ENCODE data around the gene LAMA2. TPM values are rescaled to one million over a fixed set of nuclear protein-coding genes. Genes with fewer than 3 reads are reported as not detected.

The LAMA2 gene
- total and polyA plus RNA-seq, 7 donors = 8.8 to 59.0 (median 27.3) TPM

DNA sequence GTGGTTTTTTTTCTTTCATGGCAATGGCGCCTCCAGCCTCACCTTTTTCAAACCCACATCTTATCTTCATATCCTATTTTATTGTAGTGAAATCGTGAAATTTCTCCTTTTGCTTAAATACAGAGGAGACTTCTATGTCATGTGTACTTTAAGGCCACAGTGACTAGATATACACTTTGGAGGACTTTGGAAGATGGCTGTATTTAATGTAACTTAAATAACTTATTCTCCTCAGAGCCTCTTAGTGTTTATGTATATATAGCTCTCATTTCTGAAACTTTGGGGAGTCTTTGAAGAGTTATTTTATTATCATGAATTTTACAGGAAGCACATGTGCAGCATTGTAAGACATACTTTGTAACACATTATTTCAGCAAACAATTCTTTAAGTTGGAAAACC lies 968 bp downstream of the LAMA2 start:
- Histone ChIP-seq H3K27me3 (ENCODE audit: insufficient read depth in 3 of 3, low read length in 2 of 3) (no peaks in the 10 kb centered on the region), H3K9me3 (no peaks in the 10 kb centered on the region), H3K4me1 (no peaks in the 10 kb centered on the region), H3K4me3 (peak overlapping the region; percentile 75), H3K36me3 (ENCODE audit: insufficient read depth in 1 of 2, low read depth in 1 of 2) (no peaks in the 10 kb centered on the region), H3K27ac (no peak overlapping the region)
- TF ChIP-seq, protein P1, sequence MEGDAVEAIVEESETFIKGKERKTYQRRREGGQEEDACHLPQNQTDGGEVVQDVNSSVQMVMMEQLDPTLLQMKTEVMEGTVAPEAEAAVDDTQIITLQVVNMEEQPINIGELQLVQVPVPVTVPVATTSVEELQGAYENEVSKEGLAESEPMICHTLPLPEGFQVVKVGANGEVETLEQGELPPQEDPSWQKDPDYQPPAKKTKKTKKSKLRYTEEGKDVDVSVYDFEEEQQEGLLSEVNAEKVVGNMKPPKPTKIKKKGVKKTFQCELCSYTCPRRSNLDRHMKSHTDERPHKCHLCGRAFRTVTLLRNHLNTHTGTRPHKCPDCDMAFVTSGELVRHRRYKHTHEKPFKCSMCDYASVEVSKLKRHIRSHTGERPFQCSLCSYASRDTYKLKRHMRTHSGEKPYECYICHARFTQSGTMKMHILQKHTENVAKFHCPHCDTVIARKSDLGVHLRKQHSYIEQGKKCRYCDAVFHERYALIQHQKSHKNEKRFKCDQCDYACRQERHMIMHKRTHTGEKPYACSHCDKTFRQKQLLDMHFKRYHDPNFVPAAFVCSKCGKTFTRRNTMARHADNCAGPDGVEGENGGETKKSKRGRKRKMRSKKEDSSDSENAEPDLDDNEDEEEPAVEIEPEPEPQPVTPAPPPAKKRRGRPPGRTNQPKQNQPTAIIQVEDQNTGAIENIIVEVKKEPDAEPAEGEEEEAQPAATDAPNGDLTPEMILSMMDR (IDR thresholded peaks at IDR 0.05) = no peak
- 33 to 45% (median 45%) methylated on average over 2 of the region's 2 CpGs for WGBS, 3 donors
- no peak for ATAC-seq
- intact Hi-C loops (cut with DNase I) = no loop called here
- DNase-seq = no peak

DNA sequence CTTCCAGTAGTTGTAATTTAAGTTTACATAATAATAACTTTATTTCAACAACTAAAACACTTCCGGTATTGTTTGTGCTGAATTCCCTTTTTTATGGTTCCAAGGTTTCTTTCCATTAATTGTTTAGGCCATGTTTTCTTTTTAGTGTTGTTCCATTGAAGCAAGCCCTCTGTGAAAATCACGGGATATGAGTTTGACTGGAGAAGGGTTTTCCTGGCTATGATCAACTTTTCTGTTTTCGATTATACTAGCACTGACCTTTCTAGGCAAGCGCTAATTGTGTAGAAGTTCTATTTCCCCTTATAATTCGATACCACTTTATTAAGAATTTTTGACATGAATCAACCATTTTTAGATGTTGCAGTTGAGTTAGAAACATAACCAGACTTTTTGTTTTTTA lies 2.4 kb downstream of the LAMA2 start:
- Histone ChIP-seq H3K4me3 (peak overlapping the region; percentile 75), H3K9me3 (no peaks in the 10 kb centered on the region)

DNA sequence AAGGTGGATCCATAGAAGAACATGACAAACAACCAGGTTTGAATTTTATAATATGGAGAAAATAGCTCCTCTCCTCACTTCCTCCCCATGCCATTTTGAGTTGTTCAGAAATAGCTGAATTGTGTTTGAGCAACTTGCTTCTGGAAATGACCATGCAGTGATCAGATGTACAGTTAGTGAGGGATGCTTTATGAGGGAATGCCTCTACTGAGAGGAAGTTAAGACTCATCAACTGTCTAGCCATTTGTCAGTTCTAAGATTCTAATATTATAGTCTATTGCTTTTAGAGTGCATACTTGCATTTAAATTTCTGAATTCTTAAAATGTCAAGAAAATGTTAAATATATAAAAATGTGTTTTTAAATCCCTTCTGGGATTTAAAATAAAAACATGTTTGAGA lies 3.8 kb downstream of the LAMA2 start:
- TF ChIP-seq, protein P1 (IDR thresholded peaks at IDR 0.05) = no peak
- ATAC-seq (no peak), DNase-seq (no peak)
- Histone ChIP-seq H3K4me1 (no peaks in the 10 kb centered on the region), H3K4me3 (peak overlapping the region; percentile 75), H3K27ac (peak overlapping the region; percentile 10), H3K27me3 (ENCODE audit: insufficient read depth in 3 of 3, low read length in 2 of 3) (no peaks in the 10 kb centered on the region), H3K9me3 (no peaks in the 10 kb centered on the region), H3K36me3 (ENCODE audit: insufficient read depth in 1 of 2, low read depth in 1 of 2) (no peaks in the 10 kb centered on the region)
- intact Hi-C loops (cut with DNase I) = no loop called here

More for the DNA sequence above, 2.4 kb downstream of the LAMA2 start:
- intact Hi-C loops (cut with DNase I) = no loop called here
- H3K27ac ChIP-seq = peak overlapping the region; percentile 39
- H3K4me1 ChIP-seq = no peaks in the 10 kb centered on the region
- no peak for DNase-seq
- WGBS, 3 donors = 64 to 85% (median 75%) methylated on average over 5 of the region's 5 CpGs
- no peaks in the 10 kb centered on the region for H3K36me3 ChIP-seq (ENCODE audit: insufficient read depth in 1 of 2, low read depth in 1 of 2)
- H3K27me3 ChIP-seq (ENCODE audit: insufficient read depth in 3 of 3, low read length in 2 of 3) = no peaks in the 10 kb centered on the region
- ATAC-seq = no peak
- TF ChIP-seq, protein P1 (IDR thresholded peaks at IDR 0.05) = no peak

DNA sequence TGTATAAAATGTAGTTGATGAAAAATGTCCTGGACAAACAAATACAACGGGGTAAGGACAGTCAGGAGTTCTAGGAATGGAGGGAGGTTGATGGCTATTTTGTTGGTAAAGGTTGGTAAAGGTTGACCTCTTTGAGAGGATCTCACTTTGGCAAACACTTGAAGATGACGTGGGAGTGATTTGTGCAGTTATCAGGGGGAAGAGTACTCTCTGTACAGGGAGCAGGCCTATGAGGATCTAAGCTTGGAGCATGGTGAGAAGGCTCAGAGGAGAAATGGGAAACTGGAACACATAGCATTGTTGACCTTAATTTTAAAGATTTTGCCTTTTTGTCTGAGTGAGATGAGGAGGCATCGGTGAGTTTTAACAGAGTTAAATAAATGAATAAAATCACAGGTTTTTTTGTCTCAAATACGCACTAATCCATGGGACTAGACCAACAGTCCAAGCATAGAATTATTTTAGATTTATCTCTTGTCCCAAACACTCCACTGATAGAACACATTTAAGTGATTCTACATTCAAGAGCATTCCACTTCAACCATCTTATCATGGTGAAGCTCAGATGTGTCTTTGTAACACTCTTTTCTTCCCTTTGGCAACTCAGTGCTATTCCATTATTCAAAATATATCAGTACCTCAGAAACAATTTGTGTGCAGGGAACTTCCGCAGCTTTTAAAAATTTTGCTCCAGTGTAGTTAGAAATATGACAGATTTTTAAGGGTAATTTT lies 5.7 kb downstream of the LAMA2 start:
- TF ChIP-seq, protein P1 (IDR thresholded peaks at IDR 0.05) = no peak

DNA sequence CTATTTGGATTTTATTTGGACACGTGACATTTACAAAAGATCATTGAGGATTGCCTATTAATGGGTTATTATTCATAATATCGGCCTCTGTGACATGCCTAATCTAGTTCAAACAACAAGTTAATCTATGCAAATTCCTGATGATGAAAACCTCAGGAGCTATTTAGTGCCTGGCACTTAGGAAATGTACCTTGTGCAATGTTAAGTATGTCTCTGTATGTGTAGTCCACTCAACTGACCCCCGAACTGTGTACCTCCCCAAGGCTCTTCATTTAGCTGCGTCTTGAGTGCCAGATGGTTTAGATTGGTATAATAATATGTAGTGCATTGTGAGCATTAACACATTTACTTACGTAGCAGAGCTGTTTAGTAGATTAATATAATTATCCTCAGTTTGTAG lies 6.9 kb downstream of the LAMA2 start:
- Histone ChIP-seq H3K27ac (no peak overlapping the region), H3K9me3 (no peaks in the 10 kb centered on the region), H3K36me3 (ENCODE audit: insufficient read depth in 1 of 2, low read depth in 1 of 2) (peaks cover 0 to 5% of the 10 kb centered on the region in 2 donors), H3K4me1 (no peaks in the 10 kb centered on the region), H3K27me3 (ENCODE audit: insufficient read depth in 3 of 3, low read length in 2 of 3) (no peaks in the 10 kb centered on the region), H3K4me3 (no peak overlapping the region)
- TF ChIP-seq, protein P1 (IDR thresholded peaks at IDR 0.05) = no peak
- DNase-seq = no peak
- ATAC-seq = no peak
- intact Hi-C loops (cut with DNase I) = no loop called here
- WGBS, 3 donors = 80 to 87% (median 85%) methylated on average over 5 of the region's 5 CpGs

More for the DNA sequence above, 5.7 kb downstream of the LAMA2 start:
- DNase-seq = no peak
- WGBS, 3 donors = 93 to 95% (median 95%) methylated on average over 5 of the region's 5 CpGs
- no peak overlapping the region for H3K4me3 ChIP-seq
- no peaks in the 10 kb centered on the region for H3K27me3 ChIP-seq (ENCODE audit: insufficient read depth in 3 of 3, low read length in 2 of 3)
- no peak overlapping the region for H3K27ac ChIP-seq
- intact Hi-C loops (cut with DNase I) = no loop called here
- no peaks in the 10 kb centered on the region for H3K4me1 ChIP-seq
- H3K9me3 ChIP-seq = no peaks in the 10 kb centered on the region
- H3K36me3 ChIP-seq (ENCODE audit: insufficient read depth in 1 of 2, low read depth in 1 of 2) = peaks cover 0 to 5% of the 10 kb centered on the region in 2 donors
- ATAC-seq = no peak
